Measurements from ENCODE around the gene HLF. TPM values are rescaled to one million over a fixed set of nuclear protein-coding genes. Genes with fewer than 3 reads are reported as not detected.

Gene HLF
- 10 to 100 TPM; 19.8 to 46.7 (median 29.9) TPM for total RNA-seq

- 1% methylated on average over 64 of the region's 64 CpGs for WGBS, 2 donors
- H3K4me3 ChIP-seq (ENCODE audit: low read depth, poor library complexity, severe bottlenecking): peak within 1 kb of the TSS; percentile 44
- peak; percentile 70 to 94 for DNase-seq (ENCODE audit: low spot score in 2 of 2)
- no peak for TF ChIP-seq CTCF (IDR thresholded peaks at IDR 0.05)
- TF ChIP-seq POLR2A (IDR thresholded peaks at IDR 0.05): no peak
- intact Hi-C loops (cut with DNase I; ENCODE audit: low total_unique reads): no loop called here
Measured at GRCh38 chr17:55264645-55265298, at the start of gene HLF. Gene HLF (plus strand): TSS chr17:55264960. CDS start chr17:55265485, 525 bp downstream.

GRCh38 chr17:55215711-55216110 is 49.0 kb upstream of the HLF start:
- DNase-seq (ENCODE audit: low spot score in 2 of 2): no peak
- H3K4me3 ChIP-seq (ENCODE audit: low read depth, poor library complexity, severe bottlenecking): no peak overlapping the region
- TF ChIP-seq POLR2A (IDR thresholded peaks at IDR 0.05) (no peak), CTCF (IDR thresholded peaks at IDR 0.05) (no peak)
- intact Hi-C loops (cut with DNase I; ENCODE audit: low total_unique reads): no loop called here
- 94 to 95% methylated on average over 3 of the region's 3 CpGs for WGBS, 2 donors

DNA sequence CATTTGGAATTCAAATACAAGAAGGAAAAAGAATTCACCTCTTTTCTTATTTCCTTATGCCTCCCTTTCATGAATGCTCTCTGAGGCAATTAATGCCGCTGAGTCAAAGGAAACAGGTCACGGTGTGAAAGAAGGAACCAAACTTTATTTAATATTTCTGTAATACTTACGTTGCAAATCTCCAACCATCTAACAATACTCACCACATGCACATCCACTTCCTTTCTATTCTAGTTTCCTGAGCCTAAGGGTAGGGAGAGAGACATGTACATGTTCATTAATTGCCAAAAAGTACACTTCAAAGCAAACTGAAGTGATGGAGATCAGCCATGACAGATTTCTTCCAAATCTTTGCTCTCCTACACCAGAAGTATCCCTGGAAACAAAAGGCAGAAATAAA is 47.9 kb upstream of the HLF start:
- no peak overlapping the region for H3K4me3 ChIP-seq (ENCODE audit: low read depth, poor library complexity, severe bottlenecking)
- TF ChIP-seq CTCF (IDR thresholded peaks at IDR 0.05): no peak
- no peak for TF ChIP-seq POLR2A (IDR thresholded peaks at IDR 0.05)

DNA sequence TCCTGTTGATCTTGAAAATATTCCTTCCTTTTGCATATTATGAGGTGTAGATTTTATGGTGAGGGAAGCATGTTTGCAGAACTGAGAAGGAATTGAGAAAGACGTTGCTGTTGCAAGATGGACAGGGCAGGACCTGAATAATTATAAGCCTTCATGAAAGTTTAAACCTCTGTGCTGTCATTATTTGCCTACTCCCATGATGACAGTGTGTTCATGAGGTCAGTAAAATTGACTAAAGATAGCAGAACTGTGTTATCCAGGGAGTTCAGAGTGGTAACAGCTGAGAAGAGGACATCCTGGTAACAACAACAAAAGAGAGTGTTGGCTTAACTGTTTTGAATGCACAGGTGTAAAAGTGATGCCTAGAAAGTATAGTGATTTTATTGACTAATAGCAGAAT is 45.3 kb upstream of the HLF start:
- 66 to 76% methylated on average over 1 of the region's 1 CpG for WGBS, 2 donors
- H3K4me3 ChIP-seq (ENCODE audit: low read depth, poor library complexity, severe bottlenecking): no peak overlapping the region
- intact Hi-C loops (cut with DNase I; ENCODE audit: low total_unique reads): no loop called here
- no peak for DNase-seq (ENCODE audit: low spot score in 2 of 2)
- TF ChIP-seq CTCF (IDR thresholded peaks at IDR 0.05) (no peak), POLR2A (IDR thresholded peaks at IDR 0.05) (no peak)

More for the DNA sequence above, 47.9 kb upstream of the HLF start:
- intact Hi-C loops (cut with DNase I; ENCODE audit: low total_unique reads): no loop called here
- 37 to 52% methylated on average over 3 of the region's 3 CpGs for WGBS, 2 donors
- DNase-seq (ENCODE audit: low spot score in 2 of 2): no peak

GRCh38 chr17:55219934-55220333 is 44.8 kb upstream of the HLF start:
- WGBS, 2 donors: 46 to 59% methylated on average over 3 of the region's 3 CpGs
- intact Hi-C loops (cut with DNase I; ENCODE audit: low total_unique reads): no loop called here

More at GRCh38 chr17:55219934-55220333, 44.8 kb upstream of the HLF start:
- H3K4me3 ChIP-seq (ENCODE audit: low read depth, poor library complexity, severe bottlenecking): no peak overlapping the region
- TF ChIP-seq POLR2A (IDR thresholded peaks at IDR 0.05) (no peak), CTCF (IDR thresholded peaks at IDR 0.05) (no peak)
- no peak for DNase-seq (ENCODE audit: low spot score in 2 of 2)

Data from lower leg skin (tissue), 4 donors.